Measurements from ENCODE around the gene CCNB1.
"Not testable (repeated sequence)": the region's sequence is repeated elsewhere in the genome, so short reads cannot be mapped to it uniquely, and the experiment has no call there.

The CCNB1 gene

DNA sequence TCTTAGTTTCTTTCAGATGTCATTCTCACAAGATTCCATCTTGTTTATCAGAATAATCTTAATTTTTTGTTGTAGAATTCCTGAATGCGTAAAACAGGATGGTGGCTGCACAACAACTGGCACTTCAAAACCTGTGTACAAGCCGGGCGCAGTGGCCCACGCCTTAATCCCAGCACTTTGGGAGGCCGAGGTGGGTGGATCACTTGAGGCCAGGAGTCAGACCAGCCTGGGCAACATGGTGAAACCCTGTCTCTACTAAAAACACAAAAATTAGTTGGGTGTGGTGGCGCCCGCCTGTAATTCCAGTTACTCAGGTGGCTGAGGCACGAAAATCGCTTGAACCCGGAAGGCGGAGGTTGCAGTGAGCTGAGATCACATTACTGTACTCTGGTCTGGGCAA lies 10.5 kb upstream of the CCNB1 start:
- TF ChIP-seq, protein P1, sequence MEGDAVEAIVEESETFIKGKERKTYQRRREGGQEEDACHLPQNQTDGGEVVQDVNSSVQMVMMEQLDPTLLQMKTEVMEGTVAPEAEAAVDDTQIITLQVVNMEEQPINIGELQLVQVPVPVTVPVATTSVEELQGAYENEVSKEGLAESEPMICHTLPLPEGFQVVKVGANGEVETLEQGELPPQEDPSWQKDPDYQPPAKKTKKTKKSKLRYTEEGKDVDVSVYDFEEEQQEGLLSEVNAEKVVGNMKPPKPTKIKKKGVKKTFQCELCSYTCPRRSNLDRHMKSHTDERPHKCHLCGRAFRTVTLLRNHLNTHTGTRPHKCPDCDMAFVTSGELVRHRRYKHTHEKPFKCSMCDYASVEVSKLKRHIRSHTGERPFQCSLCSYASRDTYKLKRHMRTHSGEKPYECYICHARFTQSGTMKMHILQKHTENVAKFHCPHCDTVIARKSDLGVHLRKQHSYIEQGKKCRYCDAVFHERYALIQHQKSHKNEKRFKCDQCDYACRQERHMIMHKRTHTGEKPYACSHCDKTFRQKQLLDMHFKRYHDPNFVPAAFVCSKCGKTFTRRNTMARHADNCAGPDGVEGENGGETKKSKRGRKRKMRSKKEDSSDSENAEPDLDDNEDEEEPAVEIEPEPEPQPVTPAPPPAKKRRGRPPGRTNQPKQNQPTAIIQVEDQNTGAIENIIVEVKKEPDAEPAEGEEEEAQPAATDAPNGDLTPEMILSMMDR (IDR thresholded peaks at IDR 0.05; ENCODE audit: control insufficient read depth, insufficient read depth, low read depth, low read length, missing control alignments) = no peak
- no peak overlapping the region for H3K4me3 ChIP-seq (ENCODE audit: control insufficient read depth, low read depth, low read length)
- DNase-seq (ENCODE audit: low read depth) = no peak

- TF ChIP-seq, protein P1 (IDR thresholded peaks at IDR 0.05; ENCODE audit: control insufficient read depth, insufficient read depth, low read depth, low read length, missing control alignments) = no peak
- H3K4me3 ChIP-seq (ENCODE audit: control insufficient read depth, low read depth, low read length) = no peak overlapping the region
- no peak for DNase-seq (ENCODE audit: low read depth)
These were observed 8.9 kb upstream of the CCNB1 start for GRCh38 chr5:69158039-69158438.

- TF ChIP-seq, protein P1 (IDR thresholded peaks at IDR 0.05; ENCODE audit: control insufficient read depth, insufficient read depth, low read depth, low read length, missing control alignments) = no peak
- no peak overlapping the region for H3K4me3 ChIP-seq (ENCODE audit: control insufficient read depth, low read depth, low read length)
- DNase-seq (ENCODE audit: low read depth) = no peak
These were observed 6.3 kb upstream of the CCNB1 start for GRCh38 chr5:69160651-69161050.

DNA sequence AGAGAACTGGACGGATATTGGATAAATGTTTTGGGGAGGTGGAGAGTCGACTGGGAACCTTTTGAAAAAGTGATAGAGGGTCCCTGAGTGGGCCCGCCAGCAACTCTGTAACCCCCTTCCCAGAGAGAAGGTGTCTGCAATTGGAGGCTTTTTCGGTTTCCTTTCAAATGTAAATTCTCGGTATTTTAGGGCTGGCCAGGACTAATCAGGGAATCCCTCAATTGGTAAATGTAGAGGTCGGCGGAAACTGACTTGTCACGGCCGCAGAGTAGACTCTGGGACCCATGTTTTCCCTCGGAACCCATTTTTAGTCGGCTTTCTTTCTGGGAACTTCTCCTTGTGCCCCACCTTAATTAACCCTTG lies 524 bp downstream of the CCNB1 start:
- TF ChIP-seq, protein P1 (IDR thresholded peaks at IDR 0.05; ENCODE audit: control insufficient read depth, insufficient read depth, low read depth, low read length, missing control alignments) = no peak
- peak overlapping the region; percentile 93 for H3K4me3 ChIP-seq (ENCODE audit: control insufficient read depth, low read depth, low read length)
- no peak for DNase-seq (ENCODE audit: low read depth)

DNA sequence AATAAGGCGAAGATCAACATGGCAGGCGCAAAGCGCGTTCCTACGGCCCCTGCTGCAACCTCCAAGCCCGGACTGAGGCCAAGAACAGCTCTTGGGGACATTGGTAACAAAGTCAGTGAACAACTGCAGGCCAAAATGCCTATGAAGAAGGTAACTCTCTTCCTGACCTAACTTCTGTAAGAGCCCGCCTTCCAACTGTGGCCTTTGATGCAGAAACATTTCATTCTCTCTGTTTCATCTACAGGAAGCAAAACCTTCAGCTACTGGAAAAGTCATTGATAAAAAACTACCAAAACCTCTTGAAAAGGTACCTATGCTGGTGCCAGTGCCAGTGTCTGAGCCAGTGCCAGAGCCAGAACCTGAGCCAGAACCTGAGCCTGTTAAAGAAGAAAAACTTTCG lies 979 bp downstream of the CCNB1 start:
- no peak for DNase-seq (ENCODE audit: low read depth)
- peak overlapping the region; percentile 93 for H3K4me3 ChIP-seq (ENCODE audit: control insufficient read depth, low read depth, low read length)

DNA sequence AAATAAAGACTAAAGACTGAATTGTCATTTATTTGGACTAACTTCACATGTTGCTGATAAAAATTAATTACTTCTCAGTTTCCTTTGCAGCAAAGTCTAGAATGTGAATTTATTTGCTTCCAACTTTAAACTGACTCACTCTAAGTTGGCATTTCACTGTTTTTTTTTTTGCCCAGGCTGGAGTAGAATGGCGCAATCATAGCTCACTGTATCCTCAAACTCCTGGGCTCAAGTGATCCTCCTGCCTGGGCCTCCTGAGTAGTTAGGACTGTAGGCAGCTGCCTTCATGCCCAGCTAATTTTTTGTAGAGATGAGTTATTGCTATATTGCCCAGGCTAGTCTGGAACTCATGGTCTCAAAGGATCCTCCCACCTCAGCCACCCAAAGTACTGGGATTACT lies 3.5 kb downstream of the CCNB1 start:
- TF ChIP-seq, protein P1 (IDR thresholded peaks at IDR 0.05; ENCODE audit: control insufficient read depth, insufficient read depth, low read depth, low read length, missing control alignments) = no peak
- H3K4me3 ChIP-seq (ENCODE audit: control insufficient read depth, low read depth, low read length) = no peak overlapping the region
- DNase-seq (ENCODE audit: low read depth) = no peak

More for the DNA sequence above, 979 bp downstream of the CCNB1 start:
- TF ChIP-seq, protein P1 (IDR thresholded peaks at IDR 0.05; ENCODE audit: control insufficient read depth, insufficient read depth, low read depth, low read length, missing control alignments) = no peak

DNA sequence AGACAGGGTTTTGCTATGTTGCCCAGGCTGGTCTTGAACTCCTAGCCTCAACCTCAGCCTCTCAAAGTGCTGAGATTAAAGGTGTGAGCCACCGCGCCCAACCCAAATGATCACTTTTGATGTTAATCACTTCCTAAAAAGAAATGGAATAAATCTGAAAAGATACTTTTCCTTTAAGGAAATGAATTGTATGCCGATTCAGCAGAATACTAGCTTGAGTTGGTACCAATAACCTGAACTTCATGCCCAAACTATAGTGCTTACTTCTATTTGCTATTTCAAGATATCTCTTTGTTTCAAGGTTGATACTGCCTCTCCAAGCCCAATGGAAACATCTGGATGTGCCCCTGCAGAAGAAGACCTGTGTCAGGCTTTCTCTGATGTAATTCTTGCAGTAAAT lies 4.0 kb downstream of the CCNB1 start:
- TF ChIP-seq, protein P1 (IDR thresholded peaks at IDR 0.05; ENCODE audit: control insufficient read depth, insufficient read depth, low read depth, low read length, missing control alignments) = no peak
- H3K4me3 ChIP-seq (ENCODE audit: control insufficient read depth, low read depth, low read length) = no peak overlapping the region
- no peak for DNase-seq (ENCODE audit: low read depth)

DNA sequence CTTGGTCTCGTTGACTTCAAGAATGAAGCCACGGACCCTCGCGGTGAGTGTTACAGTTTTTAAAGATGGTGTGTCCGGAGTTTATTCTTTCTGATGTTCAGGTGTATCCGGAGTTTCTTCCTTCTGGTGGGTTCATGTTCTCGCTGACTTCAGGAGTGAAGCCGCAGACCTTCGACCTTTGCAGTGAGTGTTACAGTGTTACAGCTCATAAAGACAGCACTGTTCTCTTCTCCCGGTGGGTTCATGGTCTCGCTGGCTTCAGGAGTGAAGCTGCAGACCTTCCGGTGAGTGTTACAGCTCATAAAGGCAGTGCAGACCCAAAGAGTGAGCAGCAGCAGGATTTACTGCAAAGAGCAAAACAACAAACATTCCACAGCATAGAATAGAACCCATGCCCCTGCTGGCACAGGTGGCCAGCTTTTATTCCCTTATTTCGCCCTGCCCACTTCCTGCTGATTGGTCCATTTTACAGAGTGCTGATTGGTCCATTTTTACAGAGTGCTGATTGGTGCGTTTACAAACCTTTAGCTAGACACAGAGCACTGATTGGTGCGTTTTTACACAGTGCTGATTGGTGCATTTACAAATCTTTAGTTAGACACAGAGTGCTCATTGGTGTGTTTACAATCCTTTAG lies 14.8 kb downstream of the CCNB1 start:
- not testable (repeated sequence) for DNase-seq (ENCODE audit: low read depth)

More for the DNA sequence above, 14.8 kb downstream of the CCNB1 start:
- H3K4me3 ChIP-seq (ENCODE audit: control insufficient read depth, low read depth, low read length) = not testable (repeated sequence)
